Left colon (tissue), 2 donors: Measurements from ENCODE around the gene ESRRG. TPM values are rescaled to one million over a fixed set of nuclear protein-coding genes. Genes with fewer than 3 reads are reported as not detected.

ENCODE experiments used
- ATAC-seq: fragments of 200-7000 bp; cut with Tn5 transposase; one replicate; pipeline ENCODE4 v1.9.1; 2020; ENCODE audit warnings: mild to moderate bottlenecking, moderate library complexity
- DNase-seq, 2 donors: peaks; one replicate each; pipeline ENCODE4 v3.0.0-alpha.2; 2020
- intact Hi-C, 2 donors: fragments of 100-400 bp; cut with DNase I in 1 of 2; cut with micrococcal nuclease in 1 of 2; formaldehyde crosslinking; loops; one replicate each; pipeline versions ENCODE4 v1.11.2 to v1.14.0; 2022; cut with DNase I, micrococcal nuclease
- total RNA-seq, 2 donors: library from RNA; stranded (reverse); fragmentation: NEBNext Ultra II Directional; extraction: Animal tissue kit (Norgen Biotek cat#: 25700); gene quantifications; one replicate each; pipeline ENCODE4 v1.2.1, GENCODE V29; 2021
- donor health status: DM: no; HTN: no; CAD: no.
- donor health status: DM: yes; HTN: yes; CAD: no.

The ESRRG gene
- total RNA-seq, 2 donors from 2014 or later, result 0.61 to 0.73 TPM

GRCh38 chr1:216478238-216478637 is 245.0 kb downstream of the ESRRG start:
- DNase-seq (no peak), ATAC-seq (no peak)
- intact Hi-C loops, result no loop called here

DNA sequence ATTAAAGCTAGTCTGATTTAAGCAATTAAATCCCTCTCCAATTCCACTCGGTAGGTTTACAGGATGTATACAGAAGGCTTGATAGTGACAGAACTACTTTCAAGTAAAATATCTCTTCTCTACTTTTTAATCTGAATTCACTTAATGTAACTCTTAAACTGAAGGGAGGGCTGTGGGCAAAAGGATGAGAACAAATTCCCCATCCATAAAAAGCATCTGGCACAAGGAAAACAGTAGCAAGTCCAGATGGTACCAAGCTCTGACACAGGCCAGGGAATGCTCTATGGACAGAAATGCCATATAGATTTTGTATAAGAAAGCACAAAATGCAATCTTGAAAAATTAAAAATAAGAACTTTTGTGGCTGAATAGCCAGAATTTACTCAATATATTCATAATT is 246.9 kb downstream of the ESRRG start:
- DNase-seq (no peak), ATAC-seq (no peak)
- intact Hi-C loops, result no loop called here

- ATAC-seq, result no peak
- DNase-seq, result no peak
- intact Hi-C loops, result no loop called here
Observed at GRCh38 chr1:216475659-216476276, 247.5 kb downstream of the ESRRG start.

DNA sequence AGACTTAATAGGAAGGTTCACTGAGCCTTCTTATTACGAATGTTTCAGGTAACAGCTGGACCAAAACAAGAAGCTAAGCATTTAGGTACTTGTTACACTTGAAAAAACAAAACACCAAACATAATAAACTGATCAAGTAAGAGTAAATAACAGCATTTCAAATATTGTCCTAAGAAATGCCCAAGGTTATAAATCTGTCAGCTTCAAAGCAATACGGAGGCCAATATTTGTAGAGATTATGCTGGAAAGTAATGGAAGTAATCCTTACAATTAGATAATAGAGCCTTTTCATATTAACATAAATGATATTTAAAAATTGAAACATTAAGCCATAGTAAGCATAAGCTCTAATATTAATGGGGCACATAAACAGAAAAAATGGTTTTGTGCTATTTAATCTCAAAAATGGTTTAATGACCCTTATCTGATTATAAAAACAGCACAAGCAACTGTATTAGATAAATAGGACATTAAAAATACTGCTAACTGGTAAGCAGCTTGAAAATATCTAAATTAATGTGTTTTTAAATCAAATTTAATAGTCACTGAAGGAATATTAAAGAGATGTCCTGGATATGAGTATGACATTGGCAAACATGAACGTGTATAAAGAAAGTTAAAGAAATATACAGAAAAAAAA is 256.9 kb downstream of the ESRRG start:
- no peak for ATAC-seq
- intact Hi-C loops, result no loop called here
- no peak for DNase-seq

DNA sequence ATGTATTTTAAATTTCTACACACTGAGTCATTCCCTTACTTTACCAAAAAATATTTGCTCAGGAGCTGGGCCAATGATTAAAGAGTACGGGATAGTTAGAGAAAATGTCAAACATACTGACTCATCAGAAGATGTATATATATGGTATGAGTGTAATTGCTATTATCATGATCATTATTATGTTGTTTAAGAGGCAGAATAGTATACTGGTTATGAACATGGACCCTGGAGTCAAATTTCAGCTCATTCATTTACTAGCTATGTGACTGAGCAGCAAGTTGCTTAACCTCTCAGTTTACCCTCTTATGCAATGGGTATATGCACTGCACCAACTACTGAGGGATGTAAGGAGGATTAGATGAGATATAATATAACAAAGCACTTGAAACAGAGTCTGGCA is 258.7 kb downstream of the ESRRG start:
- intact Hi-C loops, result no loop called here
- ATAC-seq (no peak), DNase-seq (no peak)

DNA sequence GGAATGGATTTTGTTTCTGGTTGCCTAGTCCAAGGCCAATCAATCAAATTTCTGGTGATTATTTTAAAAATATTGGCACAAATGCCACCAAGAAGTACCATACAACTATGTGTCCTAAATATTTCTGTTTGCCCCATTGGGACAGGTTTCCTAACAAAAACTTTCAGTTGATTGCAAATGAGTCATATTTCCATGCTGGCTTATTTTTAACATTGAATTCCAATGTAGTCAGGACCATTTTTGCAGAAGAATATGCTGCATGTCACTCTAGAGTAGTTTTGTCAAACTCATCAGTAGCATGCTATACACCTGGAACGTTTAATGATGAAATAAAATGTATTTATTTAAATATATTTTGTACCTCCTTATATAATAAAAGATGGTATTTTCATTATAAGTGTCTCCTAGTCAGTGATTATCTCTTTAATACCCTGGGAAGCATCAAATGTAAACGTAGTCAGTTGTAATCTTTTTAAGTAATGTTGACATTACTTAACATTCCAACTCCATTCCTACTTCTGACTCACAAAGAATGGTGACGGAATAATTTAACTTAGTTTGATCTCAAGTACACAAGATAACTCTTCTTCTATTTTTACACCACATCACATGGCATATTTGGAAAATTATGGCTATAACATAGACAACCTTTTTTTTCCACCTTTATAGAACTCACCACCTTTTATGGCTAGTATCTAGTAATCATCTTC is 261.0 kb downstream of the ESRRG start:
- intact Hi-C loops, result no loop called here
- DNase-seq (no peak), ATAC-seq (no peak)

DNA sequence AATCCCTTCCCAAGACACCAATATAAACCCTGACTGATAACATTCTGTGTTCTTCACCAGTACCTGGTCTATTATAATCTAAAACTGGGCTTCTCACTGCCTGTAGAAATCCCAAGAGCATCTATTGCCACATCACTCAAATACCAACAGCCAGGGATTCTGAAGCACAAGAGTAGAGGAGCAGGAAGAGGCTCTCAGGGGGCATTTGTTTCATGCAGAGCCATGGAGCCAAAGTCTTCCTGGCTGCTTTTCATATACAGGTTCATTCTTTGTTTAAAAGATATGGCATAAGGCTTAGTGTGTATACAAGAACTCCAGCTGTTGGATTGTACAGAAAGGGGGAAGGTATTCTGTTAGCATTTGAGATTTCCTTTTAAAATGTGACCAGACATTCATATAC is 261.8 kb downstream of the ESRRG start:
- DNase-seq, result no peak
- intact Hi-C loops, result no loop called here
- ATAC-seq, result no peak

DNA sequence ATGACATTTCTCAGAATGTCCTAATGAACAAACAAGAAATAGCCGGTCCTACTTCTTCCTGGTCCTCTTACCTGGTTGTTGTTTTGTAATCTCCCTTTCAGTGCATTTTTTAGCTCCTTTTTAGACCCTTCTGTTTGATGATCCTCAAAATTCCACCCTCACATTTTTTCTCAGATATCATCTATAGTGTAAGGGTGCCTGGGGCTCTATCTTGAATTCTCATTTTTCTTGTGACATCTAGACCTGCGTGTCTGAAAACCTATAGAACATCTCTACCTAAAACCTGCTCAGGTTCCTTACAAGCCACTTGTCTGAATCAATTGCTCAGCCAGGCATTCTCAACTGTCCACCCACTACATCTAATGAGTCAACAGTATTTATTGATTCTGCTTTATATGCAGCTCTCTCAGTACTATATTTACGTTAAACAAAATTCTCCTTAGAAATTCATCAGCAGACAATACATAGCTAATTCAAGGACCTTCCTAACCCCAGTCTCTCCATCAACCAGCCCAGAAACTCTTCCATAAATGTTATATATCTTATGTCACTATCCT is 263.5 kb downstream of the ESRRG start:
- ATAC-seq (no peak), DNase-seq (no peak)
- intact Hi-C loops, result no loop called here

GRCh38 chr1:216458812-216459211 is 264.4 kb downstream of the ESRRG start:
- ATAC-seq, result no peak
- no peak for DNase-seq
- intact Hi-C loops, result no loop called here

DNA sequence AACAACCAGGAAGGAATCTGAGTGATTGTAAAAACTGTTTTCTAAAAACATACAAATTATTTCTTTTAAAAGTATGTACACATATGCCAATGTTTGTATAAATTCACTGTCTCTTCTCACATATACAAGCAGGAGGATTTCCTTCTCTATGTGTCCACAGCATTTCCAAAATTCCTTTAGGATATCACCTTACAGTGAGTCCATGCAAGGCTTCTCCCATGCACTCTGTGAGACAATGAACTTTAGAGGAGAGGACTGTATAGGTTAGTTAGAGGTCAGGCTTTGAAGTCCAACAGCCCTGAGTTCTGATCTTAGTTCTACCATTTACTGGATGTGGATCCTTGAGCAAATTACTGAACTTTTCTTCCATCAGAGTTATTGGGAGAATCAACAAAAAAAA is 265.9 kb downstream of the ESRRG start:
- DNase-seq (no peak), ATAC-seq (no peak)
- intact Hi-C loops, result no loop called here

GRCh38 chr1:216456682-216457081 is 266.5 kb downstream of the ESRRG start:
- DNase-seq (no peak), ATAC-seq (no peak)
- intact Hi-C loops, result no loop called here

GRCh38 chr1:216453777-216454176 is 269.5 kb downstream of the ESRRG start:
- ATAC-seq (no peak), DNase-seq (no peak)
- intact Hi-C loops, result no loop called here
